ENCODE data around the gene SRPK2.
"Not testable (repeated sequence)": the region's sequence is repeated elsewhere in the genome, so short reads cannot be mapped to it uniquely, and the experiment has no call there.

Gene SRPK2

DNA sequence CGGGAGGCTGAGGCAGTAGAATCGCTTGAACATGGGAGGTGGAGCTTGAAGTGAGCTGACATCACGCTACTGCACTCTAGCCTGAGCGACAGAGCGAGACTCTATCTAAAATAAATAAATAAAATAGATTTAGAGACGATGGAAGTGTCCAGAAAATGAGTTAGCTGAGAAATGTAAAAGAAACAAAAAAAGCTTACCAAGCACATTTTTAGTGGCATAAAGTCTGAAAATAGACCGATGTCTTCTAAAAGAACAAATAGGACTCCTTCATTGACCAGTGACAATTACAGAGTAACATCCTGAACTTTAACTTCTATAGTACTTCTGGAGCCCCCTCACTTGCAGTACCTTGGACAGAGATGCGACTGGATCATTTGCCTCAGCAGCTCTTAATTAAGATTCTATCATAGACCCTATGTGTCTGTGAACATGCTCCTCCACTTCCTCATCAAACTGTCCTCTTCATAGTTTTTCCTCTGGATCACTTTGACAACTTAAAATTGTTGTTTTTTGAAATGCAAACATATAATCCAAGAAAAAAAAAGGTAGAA, 25.2 kb upstream of the SRPK2 start:
- Mint-ChIP-seq H3K4me3 (no peak overlapping the region), H3K4me1 (no peaks in the 10 kb centered on the region), H3K9me3 (no peaks in the 10 kb centered on the region), H3K27me3 (ENCODE audit: low read depth) (no peaks in the 10 kb centered on the region), H3K36me3 (ENCODE audit: low read depth) (no peaks in the 10 kb centered on the region), H3K27ac (no peak overlapping the region)
- TF ChIP-seq, protein P1, sequence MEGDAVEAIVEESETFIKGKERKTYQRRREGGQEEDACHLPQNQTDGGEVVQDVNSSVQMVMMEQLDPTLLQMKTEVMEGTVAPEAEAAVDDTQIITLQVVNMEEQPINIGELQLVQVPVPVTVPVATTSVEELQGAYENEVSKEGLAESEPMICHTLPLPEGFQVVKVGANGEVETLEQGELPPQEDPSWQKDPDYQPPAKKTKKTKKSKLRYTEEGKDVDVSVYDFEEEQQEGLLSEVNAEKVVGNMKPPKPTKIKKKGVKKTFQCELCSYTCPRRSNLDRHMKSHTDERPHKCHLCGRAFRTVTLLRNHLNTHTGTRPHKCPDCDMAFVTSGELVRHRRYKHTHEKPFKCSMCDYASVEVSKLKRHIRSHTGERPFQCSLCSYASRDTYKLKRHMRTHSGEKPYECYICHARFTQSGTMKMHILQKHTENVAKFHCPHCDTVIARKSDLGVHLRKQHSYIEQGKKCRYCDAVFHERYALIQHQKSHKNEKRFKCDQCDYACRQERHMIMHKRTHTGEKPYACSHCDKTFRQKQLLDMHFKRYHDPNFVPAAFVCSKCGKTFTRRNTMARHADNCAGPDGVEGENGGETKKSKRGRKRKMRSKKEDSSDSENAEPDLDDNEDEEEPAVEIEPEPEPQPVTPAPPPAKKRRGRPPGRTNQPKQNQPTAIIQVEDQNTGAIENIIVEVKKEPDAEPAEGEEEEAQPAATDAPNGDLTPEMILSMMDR (IDR thresholded peaks at IDR 0.05; ENCODE audit: unreplicated experiment in 3 of 3) = no peak

DNA sequence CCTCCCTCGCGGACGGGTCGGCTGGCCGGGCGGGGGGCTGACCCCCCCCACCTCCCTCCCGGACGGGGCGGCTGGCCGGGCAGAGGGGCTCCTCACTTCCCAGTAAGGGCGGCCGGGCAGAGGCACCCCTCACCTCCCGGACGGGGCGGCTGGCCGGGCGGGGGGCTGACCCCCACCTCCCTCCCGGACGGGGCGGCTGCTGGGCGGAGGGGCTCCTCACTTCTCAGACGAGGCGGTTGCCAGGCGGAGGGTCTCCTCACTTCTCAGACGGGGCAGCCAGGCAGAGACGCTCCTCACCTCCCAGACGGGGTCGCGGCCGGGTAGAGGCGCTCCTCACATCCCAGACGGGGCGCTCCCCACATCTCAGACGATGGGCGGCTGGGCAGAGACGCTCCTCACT, 22.1 kb upstream of the SRPK2 start:
- not testable (repeated sequence) for H3K36me3 Mint-ChIP-seq (ENCODE audit: low read depth); H3K27ac Mint-ChIP-seq; H3K4me1 Mint-ChIP-seq; H3K9me3 Mint-ChIP-seq; H3K4me3 Mint-ChIP-seq; H3K27me3 Mint-ChIP-seq (ENCODE audit: low read depth)

DNA sequence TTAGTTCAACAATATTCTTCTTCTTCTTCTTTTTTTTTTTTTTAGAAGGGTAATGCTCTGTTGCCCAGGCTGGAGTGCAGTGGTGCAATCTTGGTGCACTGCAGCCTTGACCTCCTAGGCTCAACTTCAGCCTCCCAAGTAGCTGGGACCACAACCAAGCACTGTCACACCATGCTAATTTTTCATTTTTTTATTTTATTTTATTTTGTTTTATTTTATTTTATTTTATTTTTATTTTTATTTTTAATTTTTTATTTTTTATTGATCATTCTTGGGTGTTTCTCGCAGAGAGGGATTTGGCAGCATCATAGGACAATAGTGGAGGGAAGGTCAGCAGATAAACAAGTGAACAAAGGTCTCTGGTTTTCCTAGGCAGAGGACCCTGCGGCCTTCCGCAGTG, 21.1 kb upstream of the SRPK2 start:
- not testable (repeated sequence) for H3K9me3 Mint-ChIP-seq; H3K36me3 Mint-ChIP-seq (ENCODE audit: low read depth); H3K4me1 Mint-ChIP-seq; H3K27ac Mint-ChIP-seq; H3K4me3 Mint-ChIP-seq; H3K27me3 Mint-ChIP-seq (ENCODE audit: low read depth)

DNA sequence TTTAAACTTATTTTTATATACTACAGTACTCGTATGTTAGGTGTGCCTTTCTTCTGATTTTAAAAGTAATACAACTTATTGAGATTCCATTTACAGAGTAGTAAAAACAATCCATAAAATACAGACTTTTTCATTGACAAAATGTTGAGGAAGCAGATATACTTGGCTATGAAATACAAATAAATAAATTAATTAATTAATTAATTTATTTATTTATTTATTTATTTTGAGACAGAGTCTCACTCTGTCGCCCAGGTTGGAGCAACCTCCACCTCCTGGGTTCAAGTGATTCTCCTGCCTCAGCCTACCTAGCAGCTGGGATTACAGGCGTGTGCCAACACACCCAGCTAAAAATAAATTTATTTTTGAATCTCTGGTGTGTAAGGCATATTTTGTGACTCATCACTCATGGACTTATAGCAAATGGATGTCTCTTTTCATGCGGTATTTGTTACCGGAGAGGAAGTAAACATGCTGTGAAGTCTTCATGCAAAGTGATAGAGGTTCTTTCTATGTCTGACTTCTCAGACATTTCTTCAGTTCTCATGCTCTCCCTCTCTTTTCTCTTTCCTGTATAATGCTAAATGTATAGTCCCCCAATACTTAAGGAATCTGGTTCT, 20.2 kb upstream of the SRPK2 start:
- Mint-ChIP-seq H3K27ac (no peak overlapping the region), H3K4me1 (no peaks in the 10 kb centered on the region), H3K27me3 (ENCODE audit: low read depth) (no peaks in the 10 kb centered on the region), H3K4me3 (no peak overlapping the region), H3K36me3 (ENCODE audit: low read depth) (no peaks in the 10 kb centered on the region), H3K9me3 (no peaks in the 10 kb centered on the region)
- TF ChIP-seq, protein P1 (IDR thresholded peaks at IDR 0.05; ENCODE audit: unreplicated experiment in 3 of 3) = no peak

DNA sequence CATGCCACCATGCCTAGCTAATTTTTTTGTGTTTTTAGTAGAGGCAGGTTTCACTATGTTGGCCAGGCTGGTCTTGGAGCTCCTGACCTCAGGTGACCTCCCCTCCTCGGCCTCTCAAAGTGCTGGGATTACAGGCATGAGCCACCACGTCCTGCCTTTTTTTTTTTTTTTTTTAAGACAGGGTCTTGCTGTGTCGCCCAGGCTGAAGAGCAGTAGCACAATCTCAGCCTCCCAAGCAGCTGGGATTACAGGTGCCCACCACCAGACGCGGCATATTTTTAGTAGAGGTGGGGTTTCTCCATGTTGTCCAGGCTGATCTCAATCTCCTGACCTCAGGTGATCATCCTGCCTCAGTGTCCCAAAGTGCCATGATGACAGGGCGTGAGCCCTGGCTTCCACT, 14.4 kb upstream of the SRPK2 start:
- TF ChIP-seq, protein P1 (IDR thresholded peaks at IDR 0.05; ENCODE audit: unreplicated experiment in 3 of 3) = no peak
- H3K9me3 Mint-ChIP-seq = no peaks in the 10 kb centered on the region
- no peaks in the 10 kb centered on the region for H3K27me3 Mint-ChIP-seq (ENCODE audit: low read depth)
- H3K4me1 Mint-ChIP-seq = peaks cover 4% of the 10 kb centered on the region
- no peak overlapping the region for H3K4me3 Mint-ChIP-seq
- no peak overlapping the region for H3K27ac Mint-ChIP-seq
- no peaks in the 10 kb centered on the region for H3K36me3 Mint-ChIP-seq (ENCODE audit: low read depth)

DNA sequence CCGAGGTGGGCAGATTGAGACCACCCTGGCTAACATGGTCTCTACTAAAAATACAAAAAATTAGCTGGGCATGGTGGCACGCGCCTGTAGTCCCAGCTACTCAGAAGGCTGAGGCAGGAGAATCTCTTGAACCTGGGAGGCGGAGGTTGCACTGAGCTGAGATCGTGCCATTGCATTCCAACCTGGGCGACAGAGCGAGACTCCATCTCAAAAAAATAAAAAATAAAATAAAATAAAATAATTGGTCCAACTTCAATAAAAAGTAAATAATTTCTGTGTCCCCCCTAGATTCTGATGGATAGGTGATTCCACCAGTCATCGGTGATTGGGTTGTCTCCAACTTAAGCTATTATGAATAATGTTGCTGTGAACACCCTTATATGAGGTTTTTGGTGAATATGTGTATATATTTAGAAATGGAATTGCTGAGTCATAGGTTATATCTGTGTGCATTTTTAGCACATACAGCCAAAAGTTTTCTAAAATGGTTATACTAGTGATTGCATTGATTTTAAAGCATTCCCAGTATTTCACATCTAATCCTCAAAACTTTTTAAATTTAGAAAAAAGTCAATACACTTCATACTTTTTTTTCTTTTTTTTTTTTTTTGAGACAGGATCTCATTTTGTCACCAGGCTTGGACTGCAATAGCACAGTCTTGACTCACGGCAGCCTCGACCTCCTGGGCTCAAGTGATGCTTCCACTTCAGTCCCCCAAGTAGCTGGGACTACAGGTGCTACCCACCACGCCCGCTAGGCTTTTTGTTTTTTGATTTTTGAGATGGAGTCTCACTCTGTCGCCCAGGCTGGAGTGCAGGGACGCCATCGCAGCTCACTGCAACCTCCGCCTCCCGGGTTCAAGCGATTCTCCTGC, 13.7 kb upstream of the SRPK2 start:
- Mint-ChIP-seq H3K4me1 (peaks cover 4% of the 10 kb centered on the region), H3K36me3 (ENCODE audit: low read depth) (no peaks in the 10 kb centered on the region), H3K4me3 (no peak overlapping the region), H3K9me3 (no peaks in the 10 kb centered on the region), H3K27me3 (ENCODE audit: low read depth) (no peaks in the 10 kb centered on the region), H3K27ac (no peak overlapping the region)
- TF ChIP-seq, protein P1 (IDR thresholded peaks at IDR 0.05; ENCODE audit: unreplicated experiment in 3 of 3) = no peak

All from nephron (organoid).